ENCODE results near the gene MTCH2.
"Not testable (repeated sequence)": the region's sequence is repeated elsewhere in the genome, so short reads cannot be mapped to it uniquely, and the experiment has no call there.

MTCH2 gene

DNA sequence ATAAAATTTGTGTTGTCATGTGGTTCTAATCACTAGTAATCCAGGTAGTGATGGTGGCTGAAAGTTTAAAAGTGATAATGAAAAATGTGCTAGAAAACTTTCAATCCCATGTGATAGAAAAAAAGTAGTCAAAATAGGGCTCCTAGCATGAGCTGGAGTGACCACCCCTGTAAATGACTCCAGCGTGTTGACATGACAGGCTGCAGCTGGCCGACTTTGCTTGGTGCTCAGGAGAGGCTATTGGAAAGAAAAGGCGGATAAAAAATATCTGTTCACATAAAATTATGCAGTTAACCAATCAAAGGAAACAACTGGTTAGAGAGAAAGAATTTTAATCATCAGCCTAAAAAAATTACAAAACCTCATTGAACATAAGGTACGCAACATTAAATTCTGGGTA lies 16.9 kb upstream of the MTCH2 start:
- no peak for DNase-seq (ENCODE audit: insufficient read length, low spot score)
- no peak for FAIRE-seq
- TF ChIP-seq, protein P1, sequence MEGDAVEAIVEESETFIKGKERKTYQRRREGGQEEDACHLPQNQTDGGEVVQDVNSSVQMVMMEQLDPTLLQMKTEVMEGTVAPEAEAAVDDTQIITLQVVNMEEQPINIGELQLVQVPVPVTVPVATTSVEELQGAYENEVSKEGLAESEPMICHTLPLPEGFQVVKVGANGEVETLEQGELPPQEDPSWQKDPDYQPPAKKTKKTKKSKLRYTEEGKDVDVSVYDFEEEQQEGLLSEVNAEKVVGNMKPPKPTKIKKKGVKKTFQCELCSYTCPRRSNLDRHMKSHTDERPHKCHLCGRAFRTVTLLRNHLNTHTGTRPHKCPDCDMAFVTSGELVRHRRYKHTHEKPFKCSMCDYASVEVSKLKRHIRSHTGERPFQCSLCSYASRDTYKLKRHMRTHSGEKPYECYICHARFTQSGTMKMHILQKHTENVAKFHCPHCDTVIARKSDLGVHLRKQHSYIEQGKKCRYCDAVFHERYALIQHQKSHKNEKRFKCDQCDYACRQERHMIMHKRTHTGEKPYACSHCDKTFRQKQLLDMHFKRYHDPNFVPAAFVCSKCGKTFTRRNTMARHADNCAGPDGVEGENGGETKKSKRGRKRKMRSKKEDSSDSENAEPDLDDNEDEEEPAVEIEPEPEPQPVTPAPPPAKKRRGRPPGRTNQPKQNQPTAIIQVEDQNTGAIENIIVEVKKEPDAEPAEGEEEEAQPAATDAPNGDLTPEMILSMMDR (IDR thresholded peaks at IDR 0.05; ENCODE audit: insufficient read depth, missing control alignments), result no peak

DNA sequence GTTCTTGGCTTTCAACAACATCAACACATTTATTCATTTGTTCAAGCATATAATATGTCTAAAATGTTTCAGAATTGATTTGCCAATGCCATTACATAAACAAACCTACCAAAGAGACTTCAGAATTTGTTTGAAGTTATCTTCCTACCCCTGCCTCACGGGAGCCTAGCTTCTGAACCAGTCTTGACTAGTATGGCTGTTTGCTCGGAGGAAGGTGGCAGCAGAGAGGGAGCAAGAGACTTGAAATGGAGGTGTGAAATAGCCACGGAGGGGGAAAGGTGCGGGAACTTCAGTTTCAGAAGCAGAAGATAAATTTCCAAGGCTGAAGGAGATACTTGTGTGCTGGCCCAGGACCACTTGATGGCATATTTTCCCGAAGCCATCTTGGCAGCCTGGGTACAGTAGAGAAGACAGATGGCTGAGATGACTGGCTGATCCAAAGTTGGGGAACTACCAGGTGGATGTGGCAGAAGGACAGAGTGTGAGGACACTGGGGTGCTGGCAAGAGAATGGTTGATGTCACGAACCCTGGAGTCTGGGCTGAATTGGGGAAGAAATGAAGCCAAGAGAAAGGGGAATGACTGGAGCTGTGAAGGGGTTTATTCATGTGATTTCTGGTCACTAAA lies 14.0 kb upstream of the MTCH2 start:
- FAIRE-seq, result no peak
- TF ChIP-seq, protein P1 (IDR thresholded peaks at IDR 0.05; ENCODE audit: insufficient read depth, missing control alignments), result no peak
- DNase-seq (ENCODE audit: insufficient read length, low spot score), result no peak

DNA sequence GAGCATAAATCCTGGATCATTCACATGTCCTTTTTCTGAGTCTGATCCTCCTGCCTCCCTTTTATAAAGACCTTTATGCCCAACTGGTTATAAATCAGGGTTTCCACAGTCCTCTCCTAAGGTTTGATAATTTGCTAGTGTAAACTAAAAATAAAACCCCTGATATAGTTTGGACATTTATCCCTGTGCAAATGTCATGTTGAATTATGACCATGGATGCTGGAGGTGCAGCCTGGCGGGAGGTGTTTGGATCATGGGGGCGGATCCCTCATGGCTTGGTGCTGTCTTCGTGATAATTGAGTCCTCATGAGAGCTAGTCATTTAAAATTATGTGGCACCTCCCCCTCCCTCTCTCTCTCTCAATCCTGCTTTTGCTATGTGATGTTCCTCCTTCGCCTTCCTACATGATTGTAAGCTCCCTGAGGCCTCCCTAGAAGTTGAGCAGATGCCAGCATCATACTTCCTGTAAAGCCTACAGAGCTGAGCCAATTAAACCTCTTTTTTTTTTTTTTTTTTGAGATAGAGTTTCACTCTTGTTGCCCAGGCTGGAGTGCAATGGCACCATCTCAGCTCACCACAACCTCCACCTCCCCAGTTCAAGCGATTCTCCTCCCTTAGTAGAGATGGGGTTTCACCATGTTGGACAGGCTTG lies 9.6 kb upstream of the MTCH2 start:
- TF ChIP-seq, protein P1 (IDR thresholded peaks at IDR 0.05; ENCODE audit: insufficient read depth, missing control alignments), result no peak
- FAIRE-seq (no peak), DNase-seq (ENCODE audit: insufficient read length, low spot score) (no peak)

DNA sequence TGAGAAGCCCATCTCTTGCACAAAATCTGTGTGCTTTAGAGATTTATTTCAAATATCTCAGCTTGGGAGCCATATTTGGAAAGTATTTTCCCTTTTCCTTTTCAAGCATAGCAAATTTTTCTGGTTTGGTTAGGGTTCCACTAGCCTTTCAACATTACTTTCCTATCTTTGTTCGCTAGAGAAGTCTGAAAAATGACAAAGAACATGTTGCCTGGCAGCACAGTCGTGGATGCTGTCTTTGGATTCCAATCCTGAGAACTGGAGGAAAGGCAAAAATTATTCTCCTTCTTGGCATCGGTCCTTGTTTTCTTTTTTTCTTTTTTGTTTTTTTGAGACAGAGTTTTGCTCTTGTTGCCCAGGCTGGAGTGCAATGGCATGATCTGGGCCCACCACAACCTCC lies 6.9 kb upstream of the MTCH2 start:
- TF ChIP-seq, protein P1 (IDR thresholded peaks at IDR 0.05; ENCODE audit: insufficient read depth, missing control alignments), result no peak
- DNase-seq (ENCODE audit: insufficient read length, low spot score) (no peak), FAIRE-seq (no peak)

GRCh38 chr11:47646019-47646418 lies 3.7 kb upstream of the MTCH2 start:
- FAIRE-seq, result no peak
- no peak for DNase-seq (ENCODE audit: insufficient read length, low spot score)
- TF ChIP-seq, protein P1 (IDR thresholded peaks at IDR 0.05; ENCODE audit: insufficient read depth, missing control alignments), result no peak

GRCh38 chr11:47645500-47645899 lies 3.1 kb upstream of the MTCH2 start:
- no peak for DNase-seq (ENCODE audit: insufficient read length, low spot score)
- TF ChIP-seq, protein P1 (IDR thresholded peaks at IDR 0.05; ENCODE audit: insufficient read depth, missing control alignments), result no peak
- FAIRE-seq, result no peak

DNA sequence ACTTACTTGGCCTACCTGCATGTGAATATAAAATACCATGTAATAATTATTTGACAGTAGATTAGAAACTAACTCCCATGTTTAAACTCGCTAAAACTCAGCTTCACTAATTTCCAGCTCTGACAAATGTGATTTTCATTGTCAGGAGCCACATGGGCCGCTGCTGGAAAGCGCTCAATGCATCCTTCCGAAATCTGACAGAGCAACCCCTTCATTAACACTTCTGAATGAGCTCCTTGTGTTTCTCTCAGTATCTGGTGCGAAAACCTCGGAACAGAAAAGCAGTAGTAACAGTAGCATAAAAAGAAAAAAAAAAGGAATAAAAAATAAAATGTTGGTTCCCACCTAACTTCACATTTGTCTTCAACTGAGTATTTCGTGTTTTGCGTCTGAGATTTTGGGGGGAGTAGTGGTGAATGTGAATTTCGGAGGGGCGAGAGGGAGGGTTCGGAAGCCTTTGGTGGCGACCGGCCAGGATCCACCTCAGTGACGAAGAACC lies 710 bp downstream of the MTCH2 start:
- TF ChIP-seq, protein P1 (IDR thresholded peaks at IDR 0.05; ENCODE audit: insufficient read depth, missing control alignments), result no peak
- no peak for FAIRE-seq
- no peak for DNase-seq (ENCODE audit: insufficient read length, low spot score)

DNA sequence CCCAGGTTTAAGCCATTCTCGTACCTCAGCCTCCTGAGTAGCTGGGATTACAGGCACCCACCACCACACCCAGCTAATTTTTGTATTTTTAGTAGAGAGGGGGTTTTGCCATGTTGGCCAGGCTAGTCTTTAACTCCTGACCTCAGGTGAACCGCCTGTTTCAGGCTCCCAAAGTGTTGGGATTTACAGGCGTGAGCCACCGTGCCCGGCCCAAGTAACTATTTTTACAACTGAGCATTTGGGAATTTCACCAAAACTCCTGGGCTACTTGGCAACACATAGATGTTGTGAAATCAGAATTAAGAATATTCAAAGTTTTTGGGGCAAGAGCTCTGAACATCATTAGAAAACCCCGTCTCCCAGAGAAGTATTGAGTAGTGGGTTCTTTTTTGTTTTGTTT lies 1.9 kb downstream of the MTCH2 start:
- not testable (repeated sequence) for FAIRE-seq; DNase-seq (ENCODE audit: insufficient read length, low spot score)

- DNase-seq (ENCODE audit: insufficient read length, low spot score); FAIRE-seq: not testable (repeated sequence)
Measured at GRCh38 chr11:47636331-47636730, 6.0 kb downstream of the MTCH2 start.

All from D721Med (cell line).